Mesenchymal stem cell (in vitro differentiated cells and primary cell): ENCODE results near the gene LRFN2.
A peak's percentile ranks its signal among the peaks of the same experiment; 100 is the strongest.

Experiments used
- DNase-seq: peaks from one replicate; pipeline ENCODE4 v3.0.0-alpha.2; 2013
- H2AFZ ChIP-seq: one replicate; pipeline ENCODE4 v1.6.1; 2013; ENCODE audit warnings: low read depth, mild to moderate bottlenecking, control low read depth, inconsistent platforms, low read length, moderate library complexity
- H2AK5ac ChIP-seq: 2 replicates; pipeline ENCODE4 v1.6.1; 2013; ENCODE audit warnings: low read length, moderate library complexity, mild to moderate bottlenecking, inconsistent platforms; ENCODE audit not compliant: severe bottlenecking
- H2BK120ac ChIP-seq: one replicate; pipeline ENCODE4 v1.6.1; 2013; ENCODE audit warnings: low read depth, mild to moderate bottlenecking, inconsistent platforms, low read length, moderate library complexity
- H2BK12ac ChIP-seq, 2 experiments: one replicate each; pipeline ENCODE4 v1.6.1; 2013; ENCODE audit warnings: inconsistent platforms in 2 of 2, low read length in 2 of 2, mild to moderate bottlenecking in 2 of 2, moderate library complexity in 2 of 2, control low read depth in 1 of 2
- H2BK15ac ChIP-seq: one replicate; pipeline ENCODE4 v1.6.1; 2013; ENCODE audit warnings: mild to moderate bottlenecking, low read depth, inconsistent platforms; ENCODE audit not compliant: poor library complexity, severe bottlenecking
- H2BK5ac ChIP-seq: 2 replicates; pipeline ENCODE4 v1.6.1; 2013; ENCODE audit warnings: low read depth, mild to moderate bottlenecking, low read length, control low read depth, inconsistent platforms; ENCODE audit not compliant: poor library complexity, severe bottlenecking
- H3K14ac ChIP-seq, 2 experiments: one replicate each; pipeline ENCODE4 v1.6.1; 2013; ENCODE audit warnings: inconsistent platforms in 2 of 2, low read length in 2 of 2, control low read depth in 1 of 2, mild to moderate bottlenecking in 1 of 2, moderate library complexity in 1 of 2
- H3K18ac ChIP-seq, 2 experiments: one replicate each; pipeline ENCODE4 v1.6.1; 2013; ENCODE audit warnings: inconsistent platforms in 2 of 2, low read length in 2 of 2, control low read depth in 1 of 2, low read depth in 1 of 2, mild to moderate bottlenecking in 1 of 2
- H3K23ac ChIP-seq, 2 experiments: one replicate each; pipeline ENCODE4 v1.6.1; 2013; ENCODE audit warnings: inconsistent platforms in 2 of 2, low read length in 2 of 2, mild to moderate bottlenecking in 2 of 2, moderate library complexity in 2 of 2, control low read depth in 1 of 2
- H3K27ac ChIP-seq: 2 replicates; pipeline ENCODE4 v1.5.1; 2013; ENCODE audit warnings: mild to moderate bottlenecking, moderate library complexity, low read length, control low read depth, inconsistent platforms; ENCODE audit not compliant: poor library complexity, severe bottlenecking
- H3K27me3 ChIP-seq, 2 experiments: 2 replicates each; pipeline versions ENCODE4 v1.6.1 to v1.7.0; 2013; ENCODE audit warnings: low read length in 2 of 2, mild to moderate bottlenecking in 2 of 2, moderate library complexity in 2 of 2, control low read depth in 1 of 2, inconsistent platforms in 1 of 2; ENCODE audit not compliant: control insufficient read depth in 1 of 2, insufficient read depth in 1 of 2
- H3K36me3 ChIP-seq, 2 experiments: 2 replicates each; pipeline versions ENCODE4 v1.6.1 to v1.7.0; 2013; ENCODE audit warnings: low read length in 2 of 2, control low read depth in 1 of 2, inconsistent platforms in 1 of 2, low read depth in 1 of 2, mild to moderate bottlenecking in 1 of 2; ENCODE audit not compliant: insufficient read depth in 2 of 2, control insufficient read depth in 1 of 2
- H3K4ac ChIP-seq, 2 experiments: one replicate each; pipeline ENCODE4 v1.6.1; 2013; ENCODE audit warnings: inconsistent platforms in 2 of 2, low read length in 2 of 2, mild to moderate bottlenecking in 2 of 2, moderate library complexity in 2 of 2, control low read depth in 1 of 2, low read depth in 1 of 2
- H3K4me1 ChIP-seq: 2 replicates; pipeline ENCODE4 v1.6.1; 2013; ENCODE audit warnings: low read depth, low read length, control low read depth; ENCODE audit not compliant: control insufficient read depth, insufficient read depth
- H3K4me2 ChIP-seq: 2 replicates; pipeline ENCODE4 v1.6.1; 2013; ENCODE audit warnings: low read length, mild to moderate bottlenecking, inconsistent platforms; ENCODE audit not compliant: poor library complexity, severe bottlenecking
- H3K4me3 ChIP-seq, 2 experiments: 2 replicates each; pipeline versions ENCODE4 v1.5.1 to v1.7.0; 2013; ENCODE audit warnings: low read length in 2 of 2, mild to moderate bottlenecking in 2 of 2, control low read depth in 1 of 2, low read depth in 1 of 2; ENCODE audit not compliant: insufficient read depth in 1 of 2
- H3K79me1 ChIP-seq: replicated peaks from 2 replicates; pipeline ENCODE4 v1.6.1; 2013; ENCODE audit warnings: mild to moderate bottlenecking, control low read depth, low read length, inconsistent platforms; ENCODE audit not compliant: poor library complexity, severe bottlenecking
- H3K9ac ChIP-seq: 2 replicates; pipeline ENCODE4 v1.7.0; 2013; ENCODE audit warnings: mild to moderate bottlenecking, low read length, moderate library complexity
- H3K9me3 ChIP-seq: 2 replicates; pipeline ENCODE4 v1.7.0; 2013; ENCODE audit warnings: mild to moderate bottlenecking, low read length; ENCODE audit not compliant: control insufficient read depth
- H4K8ac ChIP-seq: one replicate; pipeline ENCODE4 v1.6.1; 2013; ENCODE audit warnings: inconsistent platforms, mild to moderate bottlenecking, low read length, moderate library complexity
- H4K91ac ChIP-seq: one replicate; pipeline ENCODE4 v1.6.1; 2013; ENCODE audit warnings: mild to moderate bottlenecking, low read length, inconsistent platforms
- WGBS: methylation state at CpG from one replicate; pipeline ENCODE4 v1.1.7; 2013; ENCODE audit warnings: mixed read lengths; 5-methylcytosine and 5-hydroxymethylcytosine counted together

LRFN2 gene

GRCh38 chr6:40432982-40433381 is 154.2 kb downstream of the LRFN2 start:
- no peak overlapping the region for H4K91ac ChIP-seq
- H4K8ac ChIP-seq = no peak overlapping the region
- H2AFZ ChIP-seq = no peak overlapping the region
- peaks cover 0 to 18% of the 10 kb centered on the region in 2 experiments for H3K27me3 ChIP-seq
- H3K79me1 ChIP-seq = no peaks in the 10 kb centered on the region
- 93% methylated on average over 6 of the region's 6 CpGs for WGBS
- H3K14ac ChIP-seq = no peak overlapping the region
- H3K18ac ChIP-seq = no peak overlapping the region
- H3K4ac ChIP-seq = no peak overlapping the region
- H3K27ac ChIP-seq = no peak overlapping the region
- no peak overlapping the region for H2BK5ac ChIP-seq
- H3K23ac ChIP-seq = no peak overlapping the region
- H2BK120ac ChIP-seq = no peak overlapping the region
- no peak for DNase-seq
- no peaks in the 10 kb centered on the region for H3K9me3 ChIP-seq
- H3K9ac ChIP-seq = no peak overlapping the region
- H2AK5ac ChIP-seq = no peak overlapping the region
- no peak overlapping the region for H3K4me3 ChIP-seq
- no peaks in the 10 kb centered on the region for H3K36me3 ChIP-seq
- H2BK12ac ChIP-seq = no peak overlapping the region
- peaks cover 2% of the 10 kb centered on the region for H3K4me1 ChIP-seq
- H2BK15ac ChIP-seq = no peak overlapping the region
- no peak overlapping the region for H3K4me2 ChIP-seq

DNA sequence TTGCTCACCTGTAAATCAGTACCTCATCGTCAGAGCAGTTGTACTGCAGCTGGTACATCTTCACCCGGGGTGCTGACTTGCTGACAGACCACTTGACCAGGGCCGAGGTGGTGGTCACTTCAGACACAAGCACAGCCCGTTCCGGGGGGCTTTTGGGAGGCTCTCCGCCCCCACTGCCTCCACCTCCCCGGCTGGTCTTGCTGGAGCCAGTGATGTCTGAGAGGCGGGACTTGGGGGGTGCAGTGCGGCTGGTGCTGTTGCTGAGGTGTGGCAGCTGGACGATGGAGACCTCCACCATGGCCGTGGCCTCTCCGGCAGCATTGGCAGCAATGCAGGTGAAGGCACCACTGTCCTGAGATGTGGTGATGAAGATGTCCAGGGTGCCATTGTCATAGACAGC is 155.5 kb downstream of the LRFN2 start:
- Histone ChIP-seq H3K4ac (no peak overlapping the region), H4K8ac (no peak overlapping the region)

DNA sequence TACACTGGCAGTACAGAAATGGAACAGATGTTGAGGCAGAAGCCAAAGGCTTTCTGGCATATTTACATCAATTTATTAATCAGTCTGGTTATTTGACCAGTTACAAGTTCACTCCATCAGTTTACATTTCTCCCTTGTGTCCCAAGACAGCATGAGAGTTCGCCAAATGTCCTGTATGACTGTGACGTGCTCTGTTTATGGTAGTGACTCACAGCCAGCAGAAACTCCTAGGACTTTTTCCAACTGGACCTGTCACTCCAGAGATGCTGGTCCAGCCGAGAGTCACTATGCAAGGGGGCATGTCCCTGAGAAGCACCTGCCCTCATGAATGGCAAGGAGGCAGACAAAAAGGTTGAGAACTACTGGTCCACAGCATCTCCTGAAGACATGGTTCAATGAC is 160.0 kb downstream of the LRFN2 start:
- WGBS = 65% methylated on average over 3 of the region's 3 CpGs
- peak; percentile 25 for DNase-seq
- no peak overlapping the region for H2BK120ac ChIP-seq
- H3K4ac ChIP-seq = no peak overlapping the region
- peaks cover 6 to 17% of the 10 kb centered on the region in 2 experiments for H3K27me3 ChIP-seq
- H2BK5ac ChIP-seq = no peak overlapping the region
- no peak overlapping the region for H4K91ac ChIP-seq
- H3K9me3 ChIP-seq = no peaks in the 10 kb centered on the region
- no peak overlapping the region for H3K18ac ChIP-seq
- H3K27ac ChIP-seq = no peak overlapping the region
- H3K14ac ChIP-seq = no peak overlapping the region
- no peak overlapping the region for H3K9ac ChIP-seq
- H4K8ac ChIP-seq = no peak overlapping the region
- no peak overlapping the region for H3K23ac ChIP-seq
- H3K79me1 ChIP-seq = no peaks in the 10 kb centered on the region
- no peaks in the 10 kb centered on the region for H3K36me3 ChIP-seq
- no peak overlapping the region for H2AK5ac ChIP-seq
- H2BK12ac ChIP-seq = no peak overlapping the region
- no peak overlapping the region for H2BK15ac ChIP-seq
- no peak overlapping the region for H3K4me2 ChIP-seq
- H2AFZ ChIP-seq = no peak overlapping the region
- H3K4me1 ChIP-seq = no peaks in the 10 kb centered on the region
- no peak overlapping the region for H3K4me3 ChIP-seq

More for the DNA sequence above, 155.5 kb downstream of the LRFN2 start:
- 86% methylated on average over 12 of the region's 12 CpGs for WGBS
- Histone ChIP-seq H3K27me3 (peaks cover 0 to 20% of the 10 kb centered on the region in 2 experiments), H3K9ac (no peak overlapping the region), H2BK5ac (no peak overlapping the region), H3K4me1 (no peaks in the 10 kb centered on the region), H3K4me3 (peak overlapping the region in 1 of 2 experiments; percentile 4), H3K79me1 (no peaks in the 10 kb centered on the region), H2AK5ac (no peak overlapping the region), H3K9me3 (no peaks in the 10 kb centered on the region), H2BK15ac (no peak overlapping the region), H3K36me3 (no peaks in the 10 kb centered on the region), H3K27ac (no peak overlapping the region), H3K4me2 (no peak overlapping the region), H2BK12ac (no peak overlapping the region), H4K91ac (no peak overlapping the region), H2AFZ (no peak overlapping the region), H3K14ac (no peak overlapping the region), H3K23ac (no peak overlapping the region), H2BK120ac (no peak overlapping the region), H3K18ac (no peak overlapping the region)
- no peak for DNase-seq

- H3K9me3 ChIP-seq = no peaks in the 10 kb centered on the region
- H3K9ac ChIP-seq = no peak overlapping the region
- H3K79me1 ChIP-seq = no peaks in the 10 kb centered on the region
- H2BK12ac ChIP-seq = no peak overlapping the region
- no peak overlapping the region for H4K91ac ChIP-seq
- no peak overlapping the region for H3K4me3 ChIP-seq
- H3K4ac ChIP-seq = no peak overlapping the region
- no peak overlapping the region for H3K27ac ChIP-seq
- no peak overlapping the region for H3K14ac ChIP-seq
- no peak overlapping the region for H3K18ac ChIP-seq
- H2BK120ac ChIP-seq = no peak overlapping the region
- H3K4me2 ChIP-seq = no peak overlapping the region
- H4K8ac ChIP-seq = no peak overlapping the region
- H2AK5ac ChIP-seq = no peak overlapping the region
- 91% methylated on average over 7 of the region's 7 CpGs for WGBS
- no peak overlapping the region for H3K23ac ChIP-seq
- H2AFZ ChIP-seq = no peak overlapping the region
- no peak overlapping the region for H2BK5ac ChIP-seq
- H2BK15ac ChIP-seq = no peak overlapping the region
- H3K27me3 ChIP-seq = peaks cover 6 to 17% of the 10 kb centered on the region in 2 experiments
- no peaks in the 10 kb centered on the region for H3K36me3 ChIP-seq
- DNase-seq = no peak
- no peaks in the 10 kb centered on the region for H3K4me1 ChIP-seq
Observed at GRCh38 chr6:40426346-40427066, 160.7 kb downstream of the LRFN2 start.
